ENCODE measurements around the gene MYL7.
"Not testable (repeated sequence)": the region's sequence is repeated elsewhere in the genome, so short reads cannot be mapped to it uniquely, and the experiment has no call there.

MYL7 gene

DNA sequence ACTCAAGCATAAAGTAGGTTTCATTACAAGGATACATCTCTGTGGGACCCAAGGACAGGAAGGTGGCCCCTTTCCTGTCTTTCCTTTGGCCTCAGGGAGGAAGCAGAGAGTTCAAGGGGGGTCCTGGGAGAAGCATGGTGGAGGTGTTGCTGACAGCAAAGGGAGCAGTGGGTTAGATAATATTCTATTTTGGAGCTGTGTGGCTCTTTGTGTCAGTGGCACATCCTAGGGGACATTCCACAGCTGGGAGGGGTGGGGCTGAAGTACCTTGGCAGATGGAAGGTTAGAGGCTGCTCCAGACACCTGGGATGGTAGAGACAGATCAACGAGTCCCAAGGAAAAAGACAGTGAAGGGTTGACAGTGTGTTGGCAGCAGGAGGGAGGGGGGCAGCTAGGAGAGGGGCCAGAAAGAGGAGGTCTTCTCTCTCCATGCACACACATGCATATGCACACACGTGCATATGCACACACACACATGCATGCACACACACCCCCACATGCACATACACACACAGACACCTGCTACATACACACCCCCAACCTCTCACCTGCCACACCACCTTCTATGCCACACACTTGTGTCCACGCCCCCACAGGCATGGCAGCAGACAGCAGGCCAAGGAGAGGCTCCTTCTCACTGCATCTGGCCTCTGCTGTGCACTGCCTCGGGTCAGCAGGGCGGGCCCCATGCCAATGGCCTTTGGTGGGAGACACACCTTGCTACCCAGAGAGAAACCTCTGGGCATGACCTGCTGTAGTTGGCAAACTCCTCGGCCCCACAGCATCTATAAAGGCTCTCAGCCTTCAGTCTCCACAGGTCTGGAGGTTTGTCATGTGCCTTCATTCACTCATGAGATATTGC, 12.2 kb downstream of the MYL7 start:
- DNase-seq, result no peak

DNA sequence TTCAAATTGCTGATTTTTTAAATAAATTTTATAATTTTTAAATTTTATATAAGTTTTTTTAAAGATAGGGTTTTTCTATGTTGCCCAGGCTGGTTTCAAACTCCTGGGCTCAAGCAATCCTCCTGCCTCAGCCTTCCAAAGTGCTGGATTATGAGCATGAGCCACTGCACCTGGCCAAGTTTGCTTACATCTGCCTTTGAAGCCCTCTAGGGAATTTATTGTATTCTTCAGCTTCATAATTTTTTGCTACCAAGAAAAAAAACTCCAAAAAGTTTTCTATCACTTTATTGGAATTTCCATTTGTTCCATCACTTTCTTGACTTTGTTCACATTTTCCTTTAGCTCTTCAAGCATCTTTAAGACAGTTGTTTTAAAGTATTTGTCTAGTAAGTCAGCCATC, 14.0 kb downstream of the MYL7 start:
- no peak for DNase-seq

DNA sequence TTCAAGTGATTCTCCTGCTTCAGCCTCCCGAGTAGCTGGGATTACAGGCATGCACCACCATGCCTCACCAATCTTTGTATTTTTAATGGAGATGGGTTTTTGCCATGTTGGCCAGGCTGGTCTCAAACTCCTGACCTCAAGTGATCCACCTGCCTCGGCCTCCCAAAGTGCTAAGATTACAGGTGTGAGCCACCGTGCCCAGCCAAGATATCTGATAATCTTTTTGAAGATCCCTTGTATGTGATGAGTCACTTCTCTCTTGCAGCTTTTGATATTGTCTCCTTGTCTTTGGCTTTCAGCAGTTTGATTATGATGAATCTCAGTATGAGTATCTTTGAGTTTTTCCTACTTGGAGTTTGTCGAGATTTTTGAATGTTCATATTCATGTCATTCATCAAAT, 14.6 kb downstream of the MYL7 start:
- DNase-seq, result not testable (repeated sequence)

DNA sequence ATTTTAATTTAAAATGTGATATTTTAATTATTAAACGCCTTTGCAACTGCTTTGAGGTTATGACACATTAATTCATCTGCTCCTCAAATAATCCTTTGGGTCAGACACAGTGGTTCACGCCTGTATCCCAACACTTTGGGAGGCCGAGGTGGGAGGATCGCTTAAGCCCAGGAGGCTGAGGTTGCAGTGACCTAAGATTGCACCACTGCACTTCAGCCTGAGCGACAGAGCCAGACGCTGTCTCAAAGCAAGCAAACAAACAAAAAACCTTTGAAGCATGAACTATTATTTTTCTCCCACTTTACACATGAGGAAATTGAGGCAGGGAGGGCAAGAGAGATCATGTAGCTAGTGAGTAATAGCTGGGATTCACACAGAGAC, 16.3 kb downstream of the MYL7 start:
- no peak for DNase-seq

DNA sequence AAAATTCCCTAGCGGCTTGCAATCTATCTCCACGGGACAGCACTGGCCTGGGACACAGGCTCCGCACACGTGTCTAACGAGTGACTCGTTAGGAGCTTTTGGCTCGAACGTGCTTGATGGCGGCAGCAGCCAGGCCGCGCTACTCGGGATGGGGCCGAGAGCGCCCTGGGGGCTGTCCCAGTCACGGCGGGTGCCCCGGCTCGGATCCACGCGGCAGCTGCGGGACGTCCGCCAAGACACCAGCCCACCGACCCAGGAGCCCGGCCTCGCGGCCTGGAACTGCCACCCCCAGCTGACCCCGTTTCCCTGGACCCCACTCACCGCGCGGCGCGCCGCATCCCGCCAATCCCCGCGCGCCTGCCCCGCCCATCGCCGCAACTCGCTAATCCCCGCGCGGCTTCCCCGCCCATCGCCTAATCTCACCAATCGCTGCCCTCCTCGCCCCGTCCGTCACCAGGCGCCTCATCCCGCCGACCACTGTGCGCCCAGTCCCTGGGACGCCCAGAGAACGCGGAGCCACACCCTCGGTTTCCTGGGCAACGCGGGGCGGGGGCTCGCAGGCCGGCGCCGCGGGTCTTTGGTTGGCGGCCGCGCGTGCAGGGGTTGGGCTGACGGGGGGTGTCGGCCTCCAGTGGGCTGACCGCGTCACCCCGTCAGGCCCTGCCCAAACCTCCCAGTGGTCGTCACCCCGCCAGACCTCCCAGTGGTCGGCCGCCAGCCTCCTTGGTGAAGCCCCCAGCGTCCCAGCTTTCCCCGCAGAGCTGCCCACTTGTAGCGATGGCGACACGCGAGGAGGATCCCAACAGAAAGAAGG, 17.7 kb downstream of the MYL7 start, which contains the start of gene POLD2:
Gene POLD2, minus strand, starts transcription at position 359 of the 814 bp plus-strand sequence. CDS start 1,495 bp downstream, outside the sequence.
- DNase-seq, result peak; percentile 93 to 99

DNA sequence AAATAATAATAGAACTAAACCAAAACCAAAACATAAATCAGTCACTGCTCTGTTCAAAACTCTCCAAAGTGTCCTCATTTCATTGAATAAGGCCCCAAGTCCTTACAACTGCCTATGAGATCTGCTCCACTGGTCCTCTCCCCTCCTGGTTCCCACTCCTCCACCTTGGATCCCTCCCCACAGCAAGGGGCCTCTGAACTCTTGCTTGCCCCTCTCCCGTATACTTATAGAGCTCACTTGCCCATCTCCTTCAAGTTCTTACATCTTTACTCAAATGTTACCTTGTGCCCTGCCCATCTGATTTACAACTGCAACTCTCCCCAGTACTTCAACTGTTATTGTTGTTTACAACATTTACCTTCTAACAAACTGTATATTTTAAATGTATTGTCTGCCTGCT, 18.6 kb downstream of the MYL7 start:
- DNase-seq, result no peak

DNA sequence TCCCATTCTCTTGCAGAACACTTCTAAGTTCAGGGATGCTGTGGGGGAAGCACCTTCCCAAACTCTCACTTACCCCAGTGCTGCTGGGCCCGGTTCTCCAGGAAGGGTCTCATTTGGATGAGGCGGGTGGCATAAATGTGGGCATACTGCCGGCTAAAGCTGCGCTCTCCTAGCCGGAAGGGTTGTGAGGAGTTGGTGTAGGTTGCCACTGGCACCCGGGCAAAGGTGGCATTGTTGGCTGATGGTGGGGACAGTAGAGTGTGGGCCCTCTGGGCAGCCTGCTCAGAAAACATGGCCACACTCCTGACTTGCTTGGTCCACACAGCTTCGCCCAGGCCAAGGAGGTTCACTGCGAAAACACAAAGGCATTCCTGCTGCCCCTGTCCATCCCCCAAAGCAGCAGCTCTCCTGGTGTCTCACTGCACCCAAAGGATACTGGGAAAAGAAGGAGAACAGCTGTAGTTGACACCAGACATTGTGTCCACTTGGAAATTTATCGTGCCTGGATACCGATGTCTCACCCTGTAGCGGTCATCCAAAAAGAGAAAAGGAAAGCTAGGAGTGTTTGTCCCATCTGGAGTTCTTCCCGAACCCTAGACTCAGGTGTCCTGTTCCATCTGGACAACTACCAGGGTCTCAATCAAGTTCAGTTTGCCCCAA, 19.2 kb downstream of the MYL7 start:
- no peak for DNase-seq

DNA sequence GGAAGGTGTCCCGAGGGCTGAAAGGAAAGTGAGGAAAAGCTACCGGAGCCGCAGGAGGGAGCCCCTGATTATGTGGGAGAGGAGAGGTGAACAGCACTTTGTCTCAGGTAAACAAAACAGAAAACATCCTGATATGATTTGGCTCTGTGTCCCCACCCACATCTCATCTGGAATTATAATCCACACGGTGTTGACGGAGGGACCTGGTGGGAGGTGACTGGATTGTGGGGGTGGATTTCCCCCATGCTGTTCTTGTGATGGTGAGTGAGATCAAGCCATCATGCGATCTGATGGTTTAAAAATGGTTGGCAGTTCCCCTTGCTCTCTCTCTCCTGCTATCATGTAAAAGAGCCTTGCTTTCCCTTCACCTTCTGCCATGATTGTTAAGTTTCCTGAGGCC, 20.7 kb downstream of the MYL7 start:
- no peak for DNase-seq

DNA sequence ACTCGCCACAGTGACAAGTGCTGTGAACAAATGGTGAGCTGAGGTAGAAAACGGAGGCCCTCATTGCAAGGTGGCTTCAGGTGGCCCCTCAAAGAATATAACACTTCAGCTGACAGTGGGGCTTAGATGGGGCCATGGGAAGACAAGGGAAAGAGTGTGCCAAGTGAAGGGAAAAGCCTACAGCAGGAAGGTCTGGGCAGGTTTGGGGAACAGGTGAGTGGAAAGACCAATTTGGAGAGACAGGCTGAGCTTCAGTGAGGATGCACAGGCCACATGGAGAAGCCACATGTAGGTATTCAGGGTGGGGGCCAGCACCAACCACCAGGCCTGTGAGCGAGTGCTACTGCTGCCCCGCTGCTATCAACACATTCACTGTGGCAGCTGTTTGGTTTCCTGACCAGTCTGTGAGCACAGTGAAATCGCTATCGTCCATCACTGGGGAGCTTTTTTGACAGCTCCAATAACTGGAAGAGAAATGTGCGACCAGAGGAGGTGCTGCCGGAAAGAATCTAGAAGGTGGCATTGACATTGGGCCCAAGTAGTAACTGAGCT, 21.2 kb downstream of the MYL7 start:
- DNase-seq, result no peak

DNA sequence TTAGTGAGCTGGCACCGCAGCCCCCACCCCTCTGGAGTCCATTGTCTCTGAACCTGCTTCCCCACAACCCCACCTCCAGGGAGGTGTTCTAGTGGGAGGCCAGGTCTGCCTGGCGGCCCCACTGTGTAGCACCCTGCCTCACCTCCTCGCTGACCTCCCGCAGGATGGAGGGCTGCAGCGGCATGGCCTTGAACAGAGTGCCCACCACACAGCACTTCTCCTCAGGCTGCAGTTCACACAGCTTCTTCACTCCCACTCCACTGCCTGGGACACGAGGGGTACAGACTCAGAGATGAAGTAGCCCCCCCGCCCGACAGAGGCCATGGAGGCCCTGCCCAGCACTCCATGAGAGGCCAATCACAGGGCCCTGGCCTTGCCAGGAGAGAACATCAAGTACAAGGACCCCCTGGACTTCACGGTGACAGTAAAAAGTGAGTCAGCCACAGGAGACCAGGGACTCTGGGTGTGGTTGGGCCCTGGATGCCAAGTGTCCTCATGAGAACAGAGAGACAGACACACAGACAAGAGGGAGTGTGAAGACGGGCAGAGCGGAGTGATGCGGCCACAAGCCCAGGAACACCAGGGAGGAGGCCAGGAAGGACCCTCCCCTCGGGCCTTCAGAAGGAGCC, 23.2 kb downstream of the MYL7 start:
- DNase-seq, result no peak

DNA sequence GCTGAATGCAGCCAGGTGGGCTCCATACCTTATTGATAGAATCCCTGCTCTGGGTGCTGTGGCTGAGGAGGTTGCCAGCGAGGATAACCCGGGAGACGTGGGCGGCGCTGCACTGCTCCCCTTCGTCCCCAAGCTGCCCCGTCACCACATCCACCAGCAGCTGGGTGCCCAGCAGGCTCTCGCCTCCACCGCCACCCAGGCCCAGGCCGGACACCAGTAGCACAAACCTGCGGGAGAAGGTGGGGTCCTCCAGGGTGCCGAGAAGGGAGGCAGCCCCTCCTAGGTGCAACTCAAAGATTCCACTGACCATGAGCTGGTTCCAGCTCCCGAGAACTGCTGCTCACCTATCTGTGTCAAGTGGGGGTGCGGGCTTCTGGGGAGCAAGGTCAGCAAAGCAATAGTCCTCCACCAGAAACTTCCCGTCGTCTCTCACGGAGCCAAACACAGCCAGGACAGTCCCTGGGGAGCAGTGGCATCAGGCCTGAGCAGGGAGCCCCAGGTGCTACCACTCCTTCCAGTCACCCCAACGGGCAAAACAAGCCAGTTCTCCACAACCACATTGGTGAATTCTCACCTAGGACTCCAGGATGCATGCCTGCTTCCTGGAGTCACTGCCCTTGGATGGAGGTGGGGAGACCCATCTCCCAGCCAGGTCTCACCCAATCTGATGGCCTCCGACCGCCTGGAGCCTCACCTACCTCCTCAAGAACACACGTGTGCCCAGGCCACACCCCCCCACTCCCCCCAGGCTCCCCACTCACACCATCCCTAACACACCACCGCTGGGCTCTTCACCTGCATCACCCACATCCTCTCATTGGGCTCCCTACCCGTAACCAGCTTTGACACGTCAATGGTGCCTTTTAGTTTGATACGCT, 24.1 kb downstream of the MYL7 start:
- no peak for DNase-seq

DNA sequence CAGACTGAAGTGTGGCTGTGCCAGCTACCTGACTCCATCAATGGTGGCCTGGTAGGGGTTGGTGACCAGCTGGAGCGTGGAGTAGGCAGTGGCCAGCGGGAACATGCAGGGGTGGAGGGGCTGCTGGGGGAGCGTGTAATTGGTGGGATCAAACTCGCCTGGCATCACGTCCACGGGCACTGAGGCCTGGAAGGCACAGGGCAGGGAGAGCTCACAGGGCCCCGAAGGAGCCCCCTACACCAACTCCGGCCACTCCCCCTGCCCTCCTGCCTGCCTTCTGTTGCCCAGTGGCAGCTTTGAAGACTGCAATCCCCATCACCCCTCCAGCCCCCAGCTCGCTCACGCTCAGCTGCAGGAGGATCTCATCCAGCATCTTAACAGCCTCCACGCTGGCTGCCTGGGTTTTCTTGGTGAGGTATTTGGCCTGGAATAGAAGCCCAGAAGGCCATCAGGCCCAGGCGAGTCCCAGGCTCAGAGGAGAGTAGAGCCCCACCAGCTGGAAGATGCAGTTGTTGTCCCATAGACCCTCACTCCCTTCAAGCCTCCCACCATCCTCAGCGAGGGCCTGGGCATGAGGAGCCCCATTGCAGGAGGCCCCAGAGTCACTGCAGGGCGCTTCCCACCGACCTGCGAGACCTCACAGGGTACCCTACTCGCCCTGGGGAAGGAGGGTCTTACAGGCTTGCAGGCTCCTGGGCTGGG, 24.9 kb downstream of the MYL7 start:
- no peak for DNase-seq

DNA sequence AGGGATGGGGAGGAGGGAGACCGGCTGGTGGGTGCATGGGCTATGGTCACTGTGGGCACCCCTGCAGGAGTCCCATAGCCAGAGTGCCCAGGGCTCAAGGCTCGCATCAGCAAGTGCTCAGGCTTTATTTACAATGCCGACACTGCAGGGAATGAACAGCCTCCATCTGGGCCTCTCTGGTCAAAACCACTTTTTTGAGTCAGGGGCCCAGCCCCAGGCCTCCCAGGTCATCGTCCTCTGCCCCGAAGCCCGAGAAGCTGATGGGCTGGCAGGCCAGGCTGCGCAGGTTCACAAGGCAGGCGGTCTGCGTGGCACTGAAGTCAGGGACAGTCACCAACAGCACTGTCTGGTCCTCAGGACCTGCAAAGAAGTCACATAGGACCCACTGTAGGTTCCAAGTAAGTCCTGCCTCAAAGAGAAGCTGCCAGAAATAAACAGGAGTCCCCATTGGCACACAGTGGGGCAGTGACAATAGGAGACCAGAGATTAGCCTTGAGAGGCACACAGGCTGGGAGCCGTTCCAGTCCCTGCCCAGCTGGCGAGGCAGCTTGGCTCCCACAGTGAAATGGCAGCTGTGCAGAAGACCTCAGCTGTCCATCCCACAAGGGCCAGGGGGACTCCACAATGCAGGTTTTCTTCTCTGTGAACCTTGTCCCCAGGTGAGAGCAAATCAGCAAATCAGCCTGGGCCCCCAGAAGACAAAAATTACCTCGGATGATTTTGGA, 26.4 kb downstream of the MYL7 start:
- no peak for DNase-seq

DNA sequence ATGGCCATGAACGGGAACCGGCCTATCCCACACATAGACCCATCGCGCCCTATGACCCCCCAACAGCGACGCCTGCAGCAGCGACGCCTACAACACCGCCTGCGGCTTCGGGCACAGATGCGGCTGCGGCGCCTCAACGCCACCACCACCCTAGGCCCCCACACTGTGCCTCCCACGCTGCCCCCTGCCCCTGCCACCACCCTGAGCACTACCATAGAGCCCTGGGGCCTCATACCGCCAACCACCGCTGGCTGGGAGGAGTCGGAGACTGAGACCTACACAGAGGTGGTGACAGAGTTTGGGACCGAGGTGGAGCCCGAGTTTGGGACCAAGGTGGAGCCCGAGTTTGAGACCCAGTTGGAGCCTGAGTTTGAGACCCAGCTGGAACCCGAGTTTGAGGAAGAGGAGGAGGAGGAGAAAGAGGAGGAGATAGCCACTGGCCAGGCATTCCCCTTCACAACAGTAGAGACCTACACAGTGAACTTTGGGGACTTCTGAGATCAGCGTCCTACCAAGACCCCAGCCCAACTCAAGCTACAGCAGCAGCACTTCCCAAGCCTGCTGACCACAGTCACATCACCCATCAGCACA, 27.3 kb downstream of the MYL7 start:
- no peak for DNase-seq

DNA sequence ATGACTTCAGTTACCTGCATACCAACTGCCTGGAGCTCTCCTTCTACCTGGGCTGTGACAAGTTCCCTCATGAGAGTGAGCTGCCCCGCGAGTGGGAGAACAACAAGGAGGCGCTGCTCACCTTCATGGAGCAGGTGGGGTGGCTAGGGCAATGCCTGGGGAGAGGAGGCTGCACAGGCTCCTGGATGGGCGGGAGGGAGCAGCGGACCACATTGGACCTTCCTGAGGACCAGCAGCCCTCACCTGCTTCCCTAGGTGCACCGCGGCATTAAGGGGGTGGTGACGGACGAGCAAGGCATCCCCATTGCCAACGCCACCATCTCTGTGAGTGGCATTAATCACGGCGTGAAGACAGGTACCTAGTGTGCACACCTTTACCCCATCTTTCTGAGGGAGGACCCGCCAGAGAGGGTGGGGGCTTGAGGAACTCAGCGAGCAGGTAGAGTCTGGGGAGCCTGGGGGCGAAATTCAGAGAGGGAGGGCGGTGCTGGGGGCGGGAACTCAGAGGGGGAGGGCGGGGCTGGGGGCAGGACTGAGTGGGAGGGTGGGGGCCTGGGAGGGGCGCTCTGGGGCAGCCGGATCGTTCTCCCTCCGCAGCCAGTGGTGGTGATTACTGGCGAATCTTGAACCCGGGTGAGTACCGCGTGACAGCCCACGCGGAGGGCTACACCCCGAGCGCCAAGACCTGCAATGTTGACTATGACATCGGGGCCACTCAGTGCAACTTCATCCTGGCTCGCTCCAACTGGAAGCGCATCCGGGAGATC, 28.0 kb downstream of the MYL7 start:
- peak; percentile 47 to 67 for DNase-seq

DNA sequence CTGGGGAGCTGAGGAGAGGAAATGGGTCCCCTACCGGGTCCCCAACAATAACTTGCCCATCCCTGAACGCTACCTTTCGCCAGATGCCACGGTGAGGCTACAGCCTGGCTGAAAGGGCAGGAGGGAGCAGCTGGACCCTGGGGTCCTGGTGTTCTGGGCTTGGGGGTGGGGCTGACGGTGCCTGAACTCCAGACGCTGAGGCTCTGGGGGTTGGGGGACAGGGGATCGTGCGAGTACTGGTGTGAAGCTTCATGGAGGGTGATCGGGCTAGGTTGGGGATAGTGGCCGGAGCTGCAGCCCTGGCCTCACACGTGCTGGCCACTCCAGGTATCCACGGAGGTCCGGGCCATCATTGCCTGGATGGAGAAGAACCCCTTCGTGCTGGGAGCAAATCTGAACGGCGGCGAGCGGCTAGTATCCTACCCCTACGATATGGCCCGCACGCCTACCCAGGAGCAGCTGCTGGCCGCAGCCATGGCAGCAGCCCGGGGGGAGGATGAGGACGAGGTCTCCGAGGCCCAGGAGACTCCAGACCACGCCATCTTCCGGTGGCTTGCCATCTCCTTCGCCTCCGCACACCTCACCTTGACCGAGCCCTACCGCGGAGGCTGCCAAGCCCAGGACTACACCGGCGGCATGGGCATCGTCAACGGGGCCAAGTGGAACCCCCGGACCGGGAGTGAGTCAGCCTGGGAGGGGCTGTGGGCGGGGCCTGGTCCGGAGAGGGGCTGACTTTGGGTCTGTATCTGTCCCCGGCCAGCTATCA, 28.7 kb downstream of the MYL7 start:
- peak in 1 of 2 experiments; percentile 79 for DNase-seq

DNA sequence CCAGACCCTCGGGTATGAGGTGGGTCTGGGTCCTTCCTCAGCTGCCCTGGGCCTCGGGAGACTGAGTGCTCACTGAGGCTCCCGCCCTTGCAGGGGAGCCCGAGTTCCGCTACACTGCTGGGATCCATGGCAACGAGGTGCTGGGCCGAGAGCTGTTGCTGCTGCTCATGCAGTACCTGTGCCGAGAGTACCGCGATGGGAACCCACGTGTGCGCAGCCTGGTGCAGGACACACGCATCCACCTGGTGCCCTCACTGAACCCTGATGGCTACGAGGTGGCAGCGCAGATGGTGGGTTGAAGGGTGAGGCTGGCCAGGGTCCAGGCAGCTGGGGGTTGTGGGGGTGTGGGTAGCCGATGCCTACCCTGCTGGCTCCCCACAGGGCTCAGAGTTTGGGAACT, 29.4 kb downstream of the MYL7 start:
- DNase-seq, result peak in 1 of 2 experiments; percentile 59
